ENCODE data around the gene PEX14. TPM values are rescaled to one million over a fixed set of nuclear protein-coding genes. Genes with fewer than 3 reads are reported as not detected.

Gene PEX14
- polyA plus RNA-seq, 2 donors = 15.4 to 15.7 TPM

- H3K4me3 ChIP-seq (ENCODE audit: low read depth in 1 of 2, low read length in 2 of 2) = no peak overlapping the region
- H3K27ac ChIP-seq (ENCODE audit: low read depth in 2 of 2, low read length in 1 of 2) = peak overlapping the region in 1 of 2 donors; percentile 24
- H3K4me1 ChIP-seq (ENCODE audit: control insufficient read depth in 2 of 2, insufficient read depth in 2 of 2, low read length in 1 of 2) = peaks cover 7 to 16% of the 10 kb centered on the region in 2 donors
- peaks cover 0 to 15% of the 10 kb centered on the region in 2 donors for H3K36me3 ChIP-seq (ENCODE audit: control insufficient read depth in 2 of 2, insufficient read depth in 2 of 2, low read length in 1 of 2)
- H3K9me3 ChIP-seq (ENCODE audit: control insufficient read depth in 2 of 2, insufficient read depth in 1 of 2, low read depth in 1 of 2, low read length in 1 of 2) = no peaks in the 10 kb centered on the region
- 88 to 91% methylated on average over 13 of the region's 13 CpGs for WGBS, 2 donors
- H3K27me3 ChIP-seq (ENCODE audit: control insufficient read depth in 1 of 2, insufficient read depth in 2 of 2, low read length in 2 of 2) = no peaks in the 10 kb centered on the region
Observed at GRCh38 chr1:10630661-10631120, 155.9 kb downstream of the PEX14 start.

GRCh38 chr1:10631121-10631810 is 156.5 kb downstream of the PEX14 start:
- WGBS, 2 donors = 90 to 92% methylated on average over 20 of the region's 20 CpGs
- H3K27ac ChIP-seq (ENCODE audit: low read depth in 2 of 2, low read length in 1 of 2) = peak overlapping the region in 1 of 2 donors; percentile 20
- H3K36me3 ChIP-seq (ENCODE audit: control insufficient read depth in 2 of 2, insufficient read depth in 2 of 2, low read length in 1 of 2) = peaks cover 0 to 14% of the 10 kb centered on the region in 2 donors
- peaks cover 7 to 21% of the 10 kb centered on the region in 2 donors for H3K4me1 ChIP-seq (ENCODE audit: control insufficient read depth in 2 of 2, insufficient read depth in 2 of 2, low read length in 1 of 2)
- no peak overlapping the region for H3K4me3 ChIP-seq (ENCODE audit: low read depth in 1 of 2, low read length in 2 of 2)
- no peaks in the 10 kb centered on the region for H3K9me3 ChIP-seq (ENCODE audit: control insufficient read depth in 2 of 2, insufficient read depth in 1 of 2, low read depth in 1 of 2, low read length in 1 of 2)
- no peaks in the 10 kb centered on the region for H3K27me3 ChIP-seq (ENCODE audit: control insufficient read depth in 1 of 2, insufficient read depth in 2 of 2, low read length in 2 of 2)

GRCh38 chr1:10631811-10632593 is 157.3 kb downstream of the PEX14 start:
- Histone ChIP-seq H3K4me1 (ENCODE audit: control insufficient read depth in 2 of 2, insufficient read depth in 2 of 2, low read length in 1 of 2) (peaks cover 7 to 22% of the 10 kb centered on the region in 2 donors), H3K27ac (ENCODE audit: low read depth in 2 of 2, low read length in 1 of 2) (peak overlapping the region; percentile 6 to 20), H3K4me3 (ENCODE audit: low read depth in 1 of 2, low read length in 2 of 2) (no peak overlapping the region), H3K27me3 (ENCODE audit: control insufficient read depth in 1 of 2, insufficient read depth in 2 of 2, low read length in 2 of 2) (no peaks in the 10 kb centered on the region), H3K9me3 (ENCODE audit: control insufficient read depth in 2 of 2, insufficient read depth in 1 of 2, low read depth in 1 of 2, low read length in 1 of 2) (no peaks in the 10 kb centered on the region), H3K36me3 (ENCODE audit: control insufficient read depth in 2 of 2, insufficient read depth in 2 of 2, low read length in 1 of 2) (peaks cover 0 to 9% of the 10 kb centered on the region in 2 donors)
- 77 to 79% methylated on average over 14 of the region's 14 CpGs for WGBS, 2 donors

GRCh38 chr1:10632691-10633090 is 157.9 kb downstream of the PEX14 start:
- peaks cover 0 to 9% of the 10 kb centered on the region in 2 donors for H3K36me3 ChIP-seq (ENCODE audit: control insufficient read depth in 2 of 2, insufficient read depth in 2 of 2, low read length in 1 of 2)
- no peaks in the 10 kb centered on the region for H3K9me3 ChIP-seq (ENCODE audit: control insufficient read depth in 2 of 2, insufficient read depth in 1 of 2, low read depth in 1 of 2, low read length in 1 of 2)
- H3K27ac ChIP-seq (ENCODE audit: low read depth in 2 of 2, low read length in 1 of 2) = peak overlapping the region; percentile 5 to 6
- peaks cover 7 to 22% of the 10 kb centered on the region in 2 donors for H3K4me1 ChIP-seq (ENCODE audit: control insufficient read depth in 2 of 2, insufficient read depth in 2 of 2, low read length in 1 of 2)
- H3K27me3 ChIP-seq (ENCODE audit: control insufficient read depth in 1 of 2, insufficient read depth in 2 of 2, low read length in 2 of 2) = no peaks in the 10 kb centered on the region
- 72 to 86% methylated on average over 14 of the region's 14 CpGs for WGBS, 2 donors
- no peak overlapping the region for H3K4me3 ChIP-seq (ENCODE audit: low read depth in 1 of 2, low read length in 2 of 2)

- Histone ChIP-seq H3K4me1 (ENCODE audit: control insufficient read depth in 2 of 2, insufficient read depth in 2 of 2, low read length in 1 of 2) (peaks cover 8 to 22% of the 10 kb centered on the region in 2 donors), H3K4me3 (ENCODE audit: low read depth in 1 of 2, low read length in 2 of 2) (no peak overlapping the region), H3K27me3 (ENCODE audit: control insufficient read depth in 1 of 2, insufficient read depth in 2 of 2, low read length in 2 of 2) (no peaks in the 10 kb centered on the region), H3K27ac (ENCODE audit: low read depth in 2 of 2, low read length in 1 of 2) (peak overlapping the region in 1 of 2 donors; percentile 22), H3K36me3 (ENCODE audit: control insufficient read depth in 2 of 2, insufficient read depth in 2 of 2, low read length in 1 of 2) (peaks cover 0 to 11% of the 10 kb centered on the region in 2 donors), H3K9me3 (ENCODE audit: control insufficient read depth in 2 of 2, insufficient read depth in 1 of 2, low read depth in 1 of 2, low read length in 1 of 2) (no peaks in the 10 kb centered on the region)
- 93% methylated on average over 10 of the region's 10 CpGs for WGBS, 2 donors
Observed at GRCh38 chr1:10633416-10633815, 158.7 kb downstream of the PEX14 start.

- no peaks in the 10 kb centered on the region for H3K9me3 ChIP-seq (ENCODE audit: control insufficient read depth in 2 of 2, insufficient read depth in 1 of 2, low read depth in 1 of 2, low read length in 1 of 2)
- no peak overlapping the region for H3K4me3 ChIP-seq (ENCODE audit: low read depth in 1 of 2, low read length in 2 of 2)
- H3K27ac ChIP-seq (ENCODE audit: low read depth in 2 of 2, low read length in 1 of 2) = peak overlapping the region; percentile 89 to 92
- peaks cover 0 to 13% of the 10 kb centered on the region in 2 donors for H3K36me3 ChIP-seq (ENCODE audit: control insufficient read depth in 2 of 2, insufficient read depth in 2 of 2, low read length in 1 of 2)
- WGBS, 2 donors = 79 to 80% methylated on average over 7 to 8 of the region's 8 CpGs
- peaks cover 11 to 22% of the 10 kb centered on the region in 2 donors for H3K4me1 ChIP-seq (ENCODE audit: control insufficient read depth in 2 of 2, insufficient read depth in 2 of 2, low read length in 1 of 2)
- no peaks in the 10 kb centered on the region for H3K27me3 ChIP-seq (ENCODE audit: control insufficient read depth in 1 of 2, insufficient read depth in 2 of 2, low read length in 2 of 2)
Observed at GRCh38 chr1:10634075-10634427, 159.3 kb downstream of the PEX14 start.

GRCh38 chr1:10634428-10635084 is 159.8 kb downstream of the PEX14 start:
- H3K27ac ChIP-seq (ENCODE audit: low read depth in 2 of 2, low read length in 1 of 2) = peak overlapping the region; percentile 89 to 92

GRCh38 chr1:10635085-10635896 is 160.5 kb downstream of the PEX14 start:
- 30 to 45% methylated on average over 23 of the region's 23 CpGs for WGBS, 2 donors
- Histone ChIP-seq H3K36me3 (ENCODE audit: control insufficient read depth in 2 of 2, insufficient read depth in 2 of 2, low read length in 1 of 2) (peaks cover 0 to 12% of the 10 kb centered on the region in 2 donors), H3K27ac (ENCODE audit: low read depth in 2 of 2, low read length in 1 of 2) (peak overlapping the region; percentile 89 to 92), H3K27me3 (ENCODE audit: control insufficient read depth in 1 of 2, insufficient read depth in 2 of 2, low read length in 2 of 2) (no peaks in the 10 kb centered on the region), H3K4me1 (ENCODE audit: control insufficient read depth in 2 of 2, insufficient read depth in 2 of 2, low read length in 1 of 2) (peaks cover 11 to 22% of the 10 kb centered on the region in 2 donors), H3K9me3 (ENCODE audit: control insufficient read depth in 2 of 2, insufficient read depth in 1 of 2, low read depth in 1 of 2, low read length in 1 of 2) (no peaks in the 10 kb centered on the region), H3K4me3 (ENCODE audit: low read depth in 1 of 2, low read length in 2 of 2) (no peak overlapping the region)

More at GRCh38 chr1:10634428-10635084, 159.8 kb downstream of the PEX14 start:
- H3K36me3 ChIP-seq (ENCODE audit: control insufficient read depth in 2 of 2, insufficient read depth in 2 of 2, low read length in 1 of 2) = peaks cover 0 to 13% of the 10 kb centered on the region in 2 donors
- no peaks in the 10 kb centered on the region for H3K27me3 ChIP-seq (ENCODE audit: control insufficient read depth in 1 of 2, insufficient read depth in 2 of 2, low read length in 2 of 2)
- no peaks in the 10 kb centered on the region for H3K9me3 ChIP-seq (ENCODE audit: control insufficient read depth in 2 of 2, insufficient read depth in 1 of 2, low read depth in 1 of 2, low read length in 1 of 2)
- no peak overlapping the region for H3K4me3 ChIP-seq (ENCODE audit: low read depth in 1 of 2, low read length in 2 of 2)
- H3K4me1 ChIP-seq (ENCODE audit: control insufficient read depth in 2 of 2, insufficient read depth in 2 of 2, low read length in 1 of 2) = peaks cover 11 to 22% of the 10 kb centered on the region in 2 donors
- WGBS, 2 donors = 38 to 48% methylated on average over 21 to 23 of the region's 23 CpGs

- peaks cover 0 to 14% of the 10 kb centered on the region in 2 donors for H3K36me3 ChIP-seq (ENCODE audit: control insufficient read depth in 2 of 2, insufficient read depth in 2 of 2, low read length in 1 of 2)
- H3K4me1 ChIP-seq (ENCODE audit: control insufficient read depth in 2 of 2, insufficient read depth in 2 of 2, low read length in 1 of 2) = peaks cover 11 to 22% of the 10 kb centered on the region in 2 donors
Observed at GRCh38 chr1:10635992-10636391, 161.2 kb downstream of the PEX14 start.

More at GRCh38 chr1:10635992-10636391, 161.2 kb downstream of the PEX14 start:
- no peaks in the 10 kb centered on the region for H3K9me3 ChIP-seq (ENCODE audit: control insufficient read depth in 2 of 2, insufficient read depth in 1 of 2, low read depth in 1 of 2, low read length in 1 of 2)
- H3K4me3 ChIP-seq (ENCODE audit: low read depth in 1 of 2, low read length in 2 of 2) = no peak overlapping the region
- WGBS, 2 donors = 42 to 56% methylated on average over 17 to 18 of the region's 18 CpGs
- H3K27me3 ChIP-seq (ENCODE audit: control insufficient read depth in 1 of 2, insufficient read depth in 2 of 2, low read length in 2 of 2) = no peaks in the 10 kb centered on the region
- peak overlapping the region; percentile 89 to 92 for H3K27ac ChIP-seq (ENCODE audit: low read depth in 2 of 2, low read length in 1 of 2)
